Mesothelial cell of epicardium (in vitro differentiated cells): ENCODE measurements around the gene NOS1AP. TPM values are rescaled to one million over a fixed set of nuclear protein-coding genes. Genes with fewer than 3 reads are reported as not detected.

Experiments
- DNase-seq, 2 experiments: peaks; one replicate each; pipeline ENCODE4 v3.0.0; 2021; ENCODE audit warnings: low spot score in 2 of 2; ENCODE audit not compliant: unreplicated experiment in 2 of 2
- H3K27ac Mint-ChIP-seq: 2 replicates; pipeline ENCODE4 v1.8.0; 2021; ENCODE audit warnings: mixed read lengths
- H3K27me3 Mint-ChIP-seq: 2 replicates; pipeline ENCODE4 v1.8.0; 2021; ENCODE audit warnings: low read depth, mixed read lengths
- H3K36me3 Mint-ChIP-seq: 2 replicates; pipeline ENCODE4 v1.8.0; 2021; ENCODE audit warnings: mixed read lengths
- H3K4me1 Mint-ChIP-seq: 2 replicates; pipeline ENCODE4 v1.8.0; 2021; ENCODE audit warnings: mixed read lengths
- H3K4me3 Mint-ChIP-seq: 2 replicates; pipeline ENCODE4 v1.8.0; 2021; ENCODE audit warnings: mild to moderate bottlenecking, moderate library complexity, mixed read lengths
- H3K9me3 Mint-ChIP-seq: 2 replicates; pipeline ENCODE4 v1.8.0; 2021; ENCODE audit warnings: mixed read lengths
- CTCF ChIP-seq: fragments of 200-600 bp; sonication (generic); IDR thresholded peaks from one replicate; pipeline ENCODE4 v1.5.0; 2021; ENCODE audit warnings: antibody characterized with exemption; ENCODE audit not compliant: unreplicated experiment
- total RNA-seq: library from RNA; stranded (reverse); gene quantifications from 3 replicates; pipeline ENCODE4 v1.2.1, GENCODE V29; 2021

Gene NOS1AP
- total RNA-seq, 1 donor from 2014 or later = 4.4 TPM

- H3K9me3 Mint-ChIP-seq = peaks cover 11% of the 10 kb centered on the region
- H3K4me1 Mint-ChIP-seq = peaks cover 15% of the 10 kb centered on the region
- H3K27ac Mint-ChIP-seq = no peak overlapping the region
- no peak for TF ChIP-seq CTCF
- no peak for DNase-seq
- H3K4me3 Mint-ChIP-seq = no peak overlapping the region
- H3K27me3 Mint-ChIP-seq = peaks cover 74% of the 10 kb centered on the region
- peaks cover 2% of the 10 kb centered on the region for H3K36me3 Mint-ChIP-seq
Measured at GRCh38 chr1:162030759-162031280, 38.7 kb upstream of the NOS1AP start.

GRCh38 chr1:162033428-162033827 is 36.1 kb upstream of the NOS1AP start:
- Mint-ChIP-seq H3K27ac (no peak overlapping the region), H3K36me3 (no peaks in the 10 kb centered on the region), H3K4me3 (no peak overlapping the region), H3K9me3 (no peaks in the 10 kb centered on the region), H3K4me1 (peaks cover 17% of the 10 kb centered on the region), H3K27me3 (peaks cover 65% of the 10 kb centered on the region)
- no peak for DNase-seq
- no peak for TF ChIP-seq CTCF

GRCh38 chr1:162035241-162035640 is 34.2 kb upstream of the NOS1AP start:
- Mint-ChIP-seq H3K27me3 (peaks cover 58% of the 10 kb centered on the region), H3K36me3 (no peaks in the 10 kb centered on the region), H3K4me1 (peaks cover 11% of the 10 kb centered on the region), H3K9me3 (no peaks in the 10 kb centered on the region), H3K27ac (no peak overlapping the region), H3K4me3 (no peak overlapping the region)
- no peak for DNase-seq
- TF ChIP-seq CTCF = no peak

- no peak for DNase-seq
- Mint-ChIP-seq H3K27me3 (peaks cover 53% of the 10 kb centered on the region), H3K4me1 (peaks cover 4% of the 10 kb centered on the region), H3K4me3 (no peak overlapping the region), H3K27ac (no peak overlapping the region), H3K36me3 (no peaks in the 10 kb centered on the region), H3K9me3 (no peaks in the 10 kb centered on the region)
- TF ChIP-seq CTCF = no peak
Measured at GRCh38 chr1:162036163-162036562, 33.3 kb upstream of the NOS1AP start.

GRCh38 chr1:162038624-162039023 is 30.9 kb upstream of the NOS1AP start:
- H3K4me1 Mint-ChIP-seq = peaks cover 2% of the 10 kb centered on the region
- no peak overlapping the region for H3K27ac Mint-ChIP-seq
- TF ChIP-seq CTCF = no peak
- no peak overlapping the region for H3K4me3 Mint-ChIP-seq
- H3K27me3 Mint-ChIP-seq = peaks cover 32% of the 10 kb centered on the region
- no peaks in the 10 kb centered on the region for H3K36me3 Mint-ChIP-seq
- H3K9me3 Mint-ChIP-seq = peaks cover 7% of the 10 kb centered on the region
- no peak for DNase-seq

- no peak overlapping the region for H3K27ac Mint-ChIP-seq
- peaks cover 7% of the 10 kb centered on the region for H3K9me3 Mint-ChIP-seq
- peaks cover 2% of the 10 kb centered on the region for H3K4me1 Mint-ChIP-seq
- no peak for TF ChIP-seq CTCF
- H3K4me3 Mint-ChIP-seq = no peak overlapping the region
- H3K27me3 Mint-ChIP-seq = peaks cover 21% of the 10 kb centered on the region
- H3K36me3 Mint-ChIP-seq = no peaks in the 10 kb centered on the region
- DNase-seq = no peak
Measured at GRCh38 chr1:162040001-162040400, 29.5 kb upstream of the NOS1AP start.
